OCI-M2 (cell line): ENCODE results near the gene TH.
"Not testable (repeated sequence)": the region's sequence is repeated elsewhere in the genome, so short reads cannot be mapped to it uniquely, and the experiment has no call there.

Source experiments
- DNase-seq: peaks from one replicate; lab custom pipeline; 2025; ENCODE audit not compliant: unreplicated experiment; lab: John Stamatoyannopoulos, UW

The TH gene

GRCh38 chr11:2132246-2132645 lies 39.4 kb downstream of the TH start:
- DNase-seq: no peak

- no peak for DNase-seq
These were observed 40.0 kb downstream of the TH start for GRCh38 chr11:2131371-2132236.

- no peak for DNase-seq
These were observed 40.7 kb downstream of the TH start for GRCh38 chr11:2130881-2131352.

- DNase-seq: no peak
These were observed 41.8 kb downstream of the TH start for GRCh38 chr11:2129699-2130366.

GRCh38 chr11:2129308-2129698 lies 42.3 kb downstream of the TH start:
- no peak for DNase-seq

GRCh38 chr11:2128511-2129307 lies 42.9 kb downstream of the TH start:
- no peak for DNase-seq

- no peak for DNase-seq
These were observed 43.5 kb downstream of the TH start for GRCh38 chr11:2128130-2128510.

- no peak for DNase-seq
These were observed 44.0 kb downstream of the TH start for GRCh38 chr11:2127482-2128129.

- no peak for DNase-seq
These were observed 45.0 kb downstream of the TH start for GRCh38 chr11:2126520-2127085.

GRCh38 chr11:2124736-2125484 lies 46.7 kb downstream of the TH start:
- DNase-seq: not testable (repeated sequence)

- DNase-seq: no peak
These were observed 48.0 kb downstream of the TH start for GRCh38 chr11:2123628-2123960.

- no peak for DNase-seq
These were observed 48.5 kb downstream of the TH start for GRCh38 chr11:2122907-2123627.

- no peak for DNase-seq
These were observed 49.3 kb downstream of the TH start for GRCh38 chr11:2122222-2122906.

GRCh38 chr11:2121227-2122130 lies 50.1 kb downstream of the TH start:
- DNase-seq: no peak

- DNase-seq: no peak
These were observed 51.1 kb downstream of the TH start for GRCh38 chr11:2120359-2121100.

- DNase-seq: no peak
These were observed 52.9 kb downstream of the TH start for GRCh38 chr11:2118677-2119076.

- DNase-seq: no peak
These were observed 54.9 kb downstream of the TH start for GRCh38 chr11:2116680-2117079.
